WERI-Rb-1 (cell line): ENCODE results near the gene ADGRE2.
"Not testable (repeated sequence)": the region's sequence is repeated elsewhere in the genome, so short reads cannot be mapped to it uniquely, and the experiment has no call there.

Experiments
- DNase-seq: peaks from one replicate; pipeline ENCODE4 v3.0.0-alpha.2; 2020
- H3K27ac ChIP-seq: fragments of 250-450 bp; sonication (Bioruptor Pico); 2 replicates; pipeline ENCODE4 v1.5.1; 2020; ENCODE audit warnings: mild to moderate bottlenecking, moderate library complexity
- H3K27me3 ChIP-seq: fragments of 250-450 bp; sonication (Bioruptor Pico); 2 replicates; pipeline ENCODE4 v1.5.1; 2021; ENCODE audit warnings: mild to moderate bottlenecking, low read depth, moderate library complexity; ENCODE audit not compliant: insufficient read depth, severe bottlenecking
- H3K36me3 ChIP-seq: fragments of 250-450 bp; sonication (Bioruptor Pico); 2 replicates; pipeline ENCODE4 v1.5.1; 2020; ENCODE audit warnings: mild to moderate bottlenecking, moderate library complexity
- H3K4me3 ChIP-seq: 2 replicates; pipeline ENCODE4 v1.5.1; 2011; ENCODE audit warnings: low read depth, mild to moderate bottlenecking, control low read depth, low read length
- H3K9me3 ChIP-seq: fragments of 250-450 bp; sonication (Bioruptor Pico); 2 replicates; pipeline ENCODE4 v1.5.1; 2021; ENCODE audit warnings: mild to moderate bottlenecking, moderate library complexity; ENCODE audit not compliant: severe bottlenecking
- CTCF ChIP-seq: IDR thresholded peaks from 2 replicates; pipeline ENCODE4 v1.5.1; 2011; ENCODE audit warnings: low read depth, mild to moderate bottlenecking, control low read depth, inconsistent platforms, low read length

The ADGRE2 gene

GRCh38 chr19:14809272-14810057, 31.1 kb upstream of the ADGRE2 start:
- H3K36me3 ChIP-seq, result no peaks in the 10 kb centered on the region
- DNase-seq, result no peak
- H3K4me3 ChIP-seq, result no peak overlapping the region
- peaks cover 80% of the 10 kb centered on the region for H3K27me3 ChIP-seq
- no peak for TF ChIP-seq CTCF
- H3K27ac ChIP-seq, result no peak overlapping the region
- H3K9me3 ChIP-seq, result no peaks in the 10 kb centered on the region

GRCh38 chr19:14804765-14805164, 26.4 kb upstream of the ADGRE2 start:
- H3K9me3 ChIP-seq, result no peaks in the 10 kb centered on the region
- DNase-seq, result no peak
- H3K4me3 ChIP-seq, result no peak overlapping the region
- TF ChIP-seq CTCF, result no peak
- H3K36me3 ChIP-seq, result no peaks in the 10 kb centered on the region
- H3K27ac ChIP-seq, result no peak overlapping the region
- H3K27me3 ChIP-seq, result peaks cover 78% of the 10 kb centered on the region

GRCh38 chr19:14798760-14799159, 20.4 kb upstream of the ADGRE2 start:
- Histone ChIP-seq H3K27me3 (peaks cover 80% of the 10 kb centered on the region), H3K27ac (no peak overlapping the region), H3K9me3 (no peaks in the 10 kb centered on the region), H3K4me3 (no peak overlapping the region), H3K36me3 (no peaks in the 10 kb centered on the region)
- no peak for TF ChIP-seq CTCF
- DNase-seq, result no peak

GRCh38 chr19:14796021-14796420, 17.7 kb upstream of the ADGRE2 start:
- no peak overlapping the region for H3K27ac ChIP-seq
- no peak for DNase-seq
- no peak overlapping the region for H3K4me3 ChIP-seq
- peaks cover 77% of the 10 kb centered on the region for H3K27me3 ChIP-seq
- H3K36me3 ChIP-seq, result no peaks in the 10 kb centered on the region
- TF ChIP-seq CTCF, result no peak
- no peaks in the 10 kb centered on the region for H3K9me3 ChIP-seq

DNA sequence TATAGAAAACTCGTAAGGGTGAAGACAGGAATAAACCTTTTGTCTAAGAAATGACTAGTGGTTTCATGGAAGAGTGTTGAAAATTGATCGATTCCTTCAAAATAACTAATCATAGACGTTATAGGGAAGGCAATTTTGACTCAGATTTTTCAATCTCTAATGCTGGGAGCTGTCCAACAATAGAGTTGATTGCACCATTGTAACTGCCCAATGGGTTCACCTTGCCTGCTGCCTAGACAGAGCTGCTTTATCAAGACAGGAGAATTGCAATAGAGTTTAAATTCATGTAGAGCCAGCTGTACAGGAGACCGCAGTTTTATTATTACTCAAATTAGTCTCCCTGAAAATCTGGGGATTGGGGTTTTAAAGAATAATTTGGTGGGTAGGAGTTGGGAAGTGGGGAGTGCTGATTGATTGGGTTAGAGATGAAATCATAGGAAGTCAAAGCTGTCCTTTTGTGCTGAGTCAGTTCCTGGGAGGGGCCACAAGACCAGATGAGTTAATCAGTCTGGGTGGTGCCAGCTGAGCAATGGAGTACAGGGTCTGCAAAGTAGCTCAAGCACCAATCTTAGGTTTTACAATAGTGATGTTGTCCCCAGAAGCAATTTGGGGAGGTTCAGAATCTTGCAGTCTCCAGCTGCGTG, 16.8 kb upstream of the ADGRE2 start:
- Histone ChIP-seq H3K9me3 (no peaks in the 10 kb centered on the region), H3K36me3 (no peaks in the 10 kb centered on the region), H3K4me3 (no peak overlapping the region), H3K27me3 (peaks cover 72% of the 10 kb centered on the region), H3K27ac (no peak overlapping the region)
- no peak for DNase-seq
- no peak for TF ChIP-seq CTCF

DNA sequence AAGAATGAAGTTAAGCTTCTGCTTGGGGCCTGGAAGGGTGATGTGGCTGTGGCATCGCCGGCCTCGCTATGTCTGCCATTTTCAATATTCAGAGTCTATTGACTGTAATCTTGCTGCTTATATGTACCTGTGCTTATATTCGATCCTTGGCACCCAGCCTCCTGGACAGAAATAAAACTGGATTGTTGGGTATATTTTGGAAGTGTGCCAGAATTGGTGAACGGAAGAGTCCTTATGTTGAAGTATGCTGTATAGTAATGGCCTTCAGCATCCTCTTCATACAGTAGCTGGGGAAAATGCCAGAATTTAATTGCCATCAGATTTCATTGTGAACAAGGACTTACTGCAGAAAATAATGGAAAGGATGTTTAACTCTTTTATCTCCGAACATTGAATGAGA, 13.9 kb upstream of the ADGRE2 start:
- not testable (repeated sequence) for DNase-seq, H3K27ac ChIP-seq, H3K36me3 ChIP-seq, H3K9me3 ChIP-seq, H3K4me3 ChIP-seq
- H3K27me3 ChIP-seq, result peaks cover 76% of the 10 kb centered on the region
